ENCODE data around the gene ZDHHC20.

The ZDHHC20 gene

DNA sequence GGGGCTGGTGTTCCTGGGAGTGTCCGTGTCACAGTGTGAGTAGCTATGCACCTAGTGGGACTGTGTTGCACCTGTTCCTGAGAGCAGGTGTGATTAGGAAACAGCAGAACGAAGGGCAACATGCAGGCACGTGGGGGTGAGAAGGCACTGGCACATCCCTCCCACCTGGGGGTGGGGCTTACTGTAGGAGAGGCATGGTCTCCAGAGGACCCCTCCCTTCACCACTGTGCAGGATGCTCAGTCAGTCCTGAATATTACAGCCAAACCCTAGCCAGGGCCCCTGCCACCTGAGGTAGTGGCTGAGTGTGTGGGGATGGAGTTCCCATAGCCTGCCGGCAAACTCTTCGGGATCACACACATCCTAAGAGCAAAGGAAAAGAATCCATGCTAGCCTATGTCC is 99.2 kb downstream of the ZDHHC20 start:
- FAIRE-seq = no peak

GRCh38 chr13:21355304-21355703 is 103.8 kb downstream of the ZDHHC20 start:
- no peak for FAIRE-seq

DNA sequence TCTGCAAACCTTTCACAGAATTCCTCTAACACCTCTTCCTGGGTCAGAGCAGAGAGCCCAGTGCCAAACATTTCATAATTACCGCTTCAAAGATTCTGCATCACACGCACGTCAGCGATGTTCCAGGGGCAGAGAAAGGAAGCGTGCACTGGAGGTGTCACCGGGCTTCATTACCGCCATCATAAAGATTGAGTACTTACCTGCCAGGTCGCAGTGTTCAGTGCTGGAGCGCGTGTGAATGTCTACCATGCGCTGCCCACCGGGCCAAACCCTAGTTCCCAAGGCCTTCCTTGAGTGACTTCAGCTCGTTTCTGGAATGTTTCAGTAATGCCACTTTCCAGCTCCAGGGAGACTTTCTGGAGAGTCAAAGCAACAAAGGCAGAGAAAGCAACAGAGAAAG is 104.4 kb downstream of the ZDHHC20 start:
- FAIRE-seq = no peak

GRCh38 chr13:21348488-21349120 is 110.5 kb downstream of the ZDHHC20 start:
- FAIRE-seq = no peak

GRCh38 chr13:21347753-21348318 is 111.3 kb downstream of the ZDHHC20 start:
- no peak for FAIRE-seq

- FAIRE-seq = no peak
Measured at GRCh38 chr13:21344662-21345176, 114.4 kb downstream of the ZDHHC20 start.

- FAIRE-seq = no peak
Measured at GRCh38 chr13:21343659-21344058, 115.4 kb downstream of the ZDHHC20 start.

GRCh38 chr13:21342699-21343442 is 116.2 kb downstream of the ZDHHC20 start:
- FAIRE-seq = no peak

GRCh38 chr13:21341637-21342422 is 117.3 kb downstream of the ZDHHC20 start:
- FAIRE-seq = no peak

DNA sequence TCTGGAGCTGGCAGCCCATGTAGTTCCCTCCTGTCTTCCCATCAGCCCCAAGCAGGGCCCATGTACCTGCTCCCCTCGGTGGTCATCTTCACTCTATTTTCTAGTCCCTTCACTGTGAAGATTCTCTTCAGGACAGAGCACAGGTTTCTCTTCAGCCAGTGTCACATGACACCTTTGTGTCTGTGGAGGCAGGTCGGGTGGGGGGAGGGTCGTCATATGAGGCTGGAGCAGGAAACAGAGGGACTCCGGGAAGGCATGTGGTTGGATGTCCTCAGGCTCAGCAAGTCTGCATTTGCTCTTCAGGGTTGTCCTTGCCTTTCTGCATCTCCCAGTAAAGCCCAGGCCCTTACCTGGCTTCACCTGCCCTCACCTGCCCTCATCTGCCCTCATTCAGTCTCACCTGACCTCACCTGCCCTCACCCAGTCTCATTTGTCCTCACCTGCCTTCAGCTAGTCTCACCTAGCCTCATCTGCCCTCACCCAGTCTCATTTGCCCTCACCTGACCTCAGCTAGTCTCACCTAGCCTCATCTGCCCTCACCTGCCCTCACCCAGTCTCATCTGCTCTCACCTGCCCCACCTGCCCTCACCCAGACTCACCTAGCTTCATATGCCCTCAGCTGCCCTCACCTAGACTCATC is 120.3 kb downstream of the ZDHHC20 start:
- FAIRE-seq = no peak

- FAIRE-seq = no peak
Measured at GRCh38 chr13:21338156-21338555, 120.9 kb downstream of the ZDHHC20 start.

- FAIRE-seq = no peak
Measured at GRCh38 chr13:21336609-21337349, 122.3 kb downstream of the ZDHHC20 start.

- no peak for FAIRE-seq
Measured at GRCh38 chr13:21333186-21333585, 125.9 kb downstream of the ZDHHC20 start.

- no peak for FAIRE-seq
Measured at GRCh38 chr13:21330126-21330861, 128.8 kb downstream of the ZDHHC20 start.

DNA sequence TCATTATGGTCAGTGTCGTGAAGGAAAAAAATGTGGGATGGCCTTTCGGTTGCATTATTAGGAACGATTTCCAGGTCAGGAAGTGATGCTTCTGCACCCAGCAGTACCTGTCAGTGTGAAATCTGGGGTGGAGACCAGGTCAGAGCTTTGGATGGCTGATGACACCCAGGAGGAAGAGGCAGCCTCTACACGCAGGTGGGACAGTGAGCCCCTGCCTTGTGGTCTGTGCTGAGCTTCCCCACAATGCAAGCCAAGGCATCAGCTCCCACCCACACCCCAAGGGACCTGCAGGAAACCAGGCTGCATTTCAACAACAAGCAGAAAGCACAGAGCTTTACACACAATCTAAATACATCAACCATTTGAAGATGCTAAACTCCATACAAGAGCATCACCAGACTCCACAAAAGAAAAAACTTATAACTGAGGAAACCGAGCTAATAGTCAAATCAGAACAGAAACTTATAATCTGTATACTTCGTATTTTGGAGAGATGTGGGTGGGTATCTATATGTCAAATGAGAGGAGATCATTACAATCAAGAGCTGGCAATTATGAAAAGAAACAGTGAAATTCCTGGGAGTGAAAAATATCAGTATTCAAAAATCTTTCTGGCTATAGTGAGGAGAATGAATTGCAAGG is 130.1 kb downstream of the ZDHHC20 start:
- no peak for FAIRE-seq

- FAIRE-seq = no peak
Measured at GRCh38 chr13:21328201-21328600, 130.9 kb downstream of the ZDHHC20 start.

- FAIRE-seq = no peak
Measured at GRCh38 chr13:21326155-21327031, 132.7 kb downstream of the ZDHHC20 start.

- no peak for FAIRE-seq
Measured at GRCh38 chr13:21324803-21325202, 134.3 kb downstream of the ZDHHC20 start.

DNA sequence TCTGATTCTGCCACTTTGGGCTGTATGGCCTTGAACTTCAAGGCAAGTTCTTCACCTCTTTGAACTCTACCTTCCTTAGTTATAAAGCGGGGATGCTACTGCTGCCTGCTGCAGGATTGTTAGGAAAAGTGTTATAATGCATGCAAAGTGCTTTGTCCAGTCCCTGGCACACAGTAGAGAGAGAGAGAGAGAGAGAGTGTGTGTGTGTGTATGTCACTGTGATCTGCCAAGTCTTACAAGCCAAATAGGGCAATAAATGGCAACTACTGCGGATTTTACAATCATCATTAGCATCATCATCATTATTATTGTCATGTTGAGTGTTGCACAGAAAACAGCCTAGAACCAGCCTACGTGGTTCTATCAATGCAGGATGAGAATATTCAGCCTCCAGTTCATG is 136.1 kb downstream of the ZDHHC20 start:
- no peak for FAIRE-seq
